ENCODE data around the gene ST7L. TPM values are rescaled to one million over a fixed set of nuclear protein-coding genes. Genes with fewer than 3 reads are reported as not detected.
"Not testable (repeated sequence)": the region's sequence is repeated elsewhere in the genome, so short reads cannot be mapped to it uniquely, and the experiment has no call there.

ST7L gene
- total and polyA plus RNA-seq, 12 donors, result 9.2 to 22.2 (median 13.9) TPM

- DNase-seq (no peak), ATAC-seq (no peak)
- no peaks in the 10 kb centered on the region for H3K27me3 ChIP-seq
- no peaks in the 10 kb centered on the region for H3K9me3 ChIP-seq
- TF ChIP-seq CTCF (IDR thresholded peaks at IDR 0.05), result no peak
- H3K36me3 ChIP-seq, result no peaks in the 10 kb centered on the region
- intact Hi-C loops (cut with DNase I), result no loop called here
- H3K27ac ChIP-seq, result no peak overlapping the region
- H3K4me1 ChIP-seq, result no peaks in the 10 kb centered on the region
- WGBS, 2 donors, result 92 to 100% methylated on average over 1 of the region's 1 CpG
- H3K4me3 ChIP-seq, result no peak overlapping the region
These were observed 126.9 kb downstream of the ST7L start for GRCh38 chr1:112492076-112492475.

GRCh38 chr1:112488141-112488540 lies 130.8 kb downstream of the ST7L start:
- Histone ChIP-seq H3K27me3 (no peaks in the 10 kb centered on the region), H3K27ac (no peak overlapping the region), H3K4me3 (no peak overlapping the region), H3K9me3 (no peaks in the 10 kb centered on the region), H3K36me3 (no peaks in the 10 kb centered on the region), H3K4me1 (no peaks in the 10 kb centered on the region)
- no peak for TF ChIP-seq CTCF (IDR thresholded peaks at IDR 0.05)
- ATAC-seq (no peak), DNase-seq (no peak)
- 90 to 94% methylated on average over 5 of the region's 5 CpGs for WGBS, 2 donors
- intact Hi-C loops (cut with DNase I), result no loop called here

- H3K27me3 ChIP-seq; DNase-seq; H3K27ac ChIP-seq; intact Hi-C loops (cut with DNase I); H3K4me3 ChIP-seq; H3K36me3 ChIP-seq; H3K4me1 ChIP-seq; ATAC-seq; H3K9me3 ChIP-seq: not testable (repeated sequence)
- WGBS, 2 donors, result 86 to 89% methylated on average over 6 of the region's 6 CpGs
These were observed 131.3 kb downstream of the ST7L start for GRCh38 chr1:112487686-112488085.

GRCh38 chr1:112486063-112486462 lies 132.9 kb downstream of the ST7L start:
- H3K36me3 ChIP-seq; H3K4me1 ChIP-seq; H3K27me3 ChIP-seq; DNase-seq; ATAC-seq; H3K4me3 ChIP-seq; H3K27ac ChIP-seq; intact Hi-C loops (cut with DNase I); H3K9me3 ChIP-seq: not testable (repeated sequence)
- 96 to 98% methylated on average over 1 of the region's 1 CpG for WGBS, 2 donors

DNA sequence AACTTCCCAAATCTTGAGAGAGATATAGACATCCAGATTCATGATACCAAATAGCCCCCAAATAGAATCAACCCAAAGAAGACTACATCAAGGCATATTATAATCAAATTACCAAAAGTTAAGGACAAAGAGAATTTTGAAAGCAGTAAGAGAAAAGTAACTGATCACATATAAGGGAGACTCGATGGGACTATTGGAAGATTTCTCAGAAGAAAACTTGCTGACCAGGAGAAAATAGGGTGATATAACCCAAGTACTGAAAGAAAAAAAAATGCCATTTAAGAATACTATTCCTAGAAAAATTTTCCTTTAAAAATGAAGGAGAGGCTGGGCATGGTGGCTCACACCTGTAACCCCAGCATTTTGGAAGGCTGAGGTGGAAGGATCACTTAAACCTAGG lies 140.6 kb downstream of the ST7L start:
- ATAC-seq (no peak), DNase-seq (no peak)
- Histone ChIP-seq H3K36me3 (no peaks in the 10 kb centered on the region), H3K27ac (no peak overlapping the region), H3K27me3 (no peaks in the 10 kb centered on the region), H3K4me3 (no peak overlapping the region), H3K9me3 (peaks cover 0 to 38% (median 14%) of the 10 kb centered on the region in 11 donors), H3K4me1 (no peaks in the 10 kb centered on the region)
- 94 to 97% methylated on average over 1 of the region's 1 CpG for WGBS, 2 donors
- intact Hi-C loops (cut with DNase I), result no loop called here
- no peak for TF ChIP-seq CTCF (IDR thresholded peaks at IDR 0.05)

DNA sequence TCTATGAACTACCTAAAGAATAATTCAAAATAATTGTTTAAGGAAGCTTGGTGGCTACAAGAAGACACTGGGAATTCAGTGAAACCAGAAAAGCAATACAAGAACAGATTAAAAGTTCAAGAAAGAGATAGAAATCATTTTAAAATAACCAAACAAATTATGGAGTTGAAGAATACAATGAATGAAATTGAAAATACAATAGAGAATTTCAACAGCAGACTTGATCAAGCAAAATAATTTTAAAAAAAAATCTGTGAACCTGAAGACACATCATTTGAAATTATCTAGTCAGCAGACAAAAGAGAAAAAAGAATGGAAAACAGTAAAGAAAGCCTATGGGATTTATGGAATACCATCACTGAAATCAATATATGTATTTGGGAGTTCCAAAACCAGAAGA lies 141.4 kb downstream of the ST7L start:
- Histone ChIP-seq H3K36me3 (no peaks in the 10 kb centered on the region), H3K4me3 (no peak overlapping the region), H3K27ac (no peak overlapping the region), H3K9me3 (peaks cover 0 to 38% (median 14%) of the 10 kb centered on the region in 11 donors), H3K27me3 (no peaks in the 10 kb centered on the region), H3K4me1 (no peaks in the 10 kb centered on the region)
- ATAC-seq, result no peak
- intact Hi-C loops (cut with DNase I), result no loop called here
- TF ChIP-seq CTCF (IDR thresholded peaks at IDR 0.05), result no peak
- DNase-seq, result no peak

All from heart right ventricle (tissue), 16 donors.